Liver (tissue), 3 donors: ENCODE results near the gene ANO10.
A peak's percentile ranks its signal among the peaks of the same experiment; 100 is the strongest.

ENCODE experiments used
- EGR1 ChIP-seq, 2 donors: IDR thresholded peaks; 2 replicates each; pipeline ENCODE4 v1.6.1; 2016 to 2018; ENCODE audit warnings: antibody characterized with exemption in 2 of 2, low read depth in 2 of 2
- GABPA ChIP-seq, 2 donors: IDR thresholded peaks in 1 of 2; conservative IDR thresholded peaks in 1 of 2; 2 replicates each; pipeline ENCODE4 v1.6.1; 2016; ENCODE audit warnings: antibody characterized with exemption in 2 of 2, mild to moderate bottlenecking in 1 of 2, moderate library complexity in 1 of 2
- HNF4A ChIP-seq, 2 donors: conservative IDR thresholded peaks; 2 replicates each; pipeline ENCODE4 v1.6.1; 2016; ENCODE audit warnings: antibody characterized with exemption in 2 of 2, mild to moderate bottlenecking in 2 of 2
- HNF4G ChIP-seq: IDR thresholded peaks from 2 replicates; pipeline ENCODE4 v1.6.1; 2016; ENCODE audit warnings: antibody characterized with exemption
- JUND ChIP-seq, 2 donors: IDR thresholded peaks; 2 replicates each; pipeline ENCODE4 v1.6.1; 2016; ENCODE audit warnings: antibody characterized with exemption in 2 of 2
- RAD21 ChIP-seq, 2 donors: IDR thresholded peaks; 2 replicates each; pipeline ENCODE4 v1.6.1; 2016; ENCODE audit warnings: antibody characterized with exemption in 2 of 2, mild to moderate bottlenecking in 2 of 2
- RXRA ChIP-seq, 2 donors: IDR thresholded peaks; 2 replicates each; pipeline ENCODE4 v1.6.1; 2017 to 2018; ENCODE audit warnings: antibody characterized with exemption in 2 of 2, mild to moderate bottlenecking in 1 of 2
- SP1 ChIP-seq: IDR thresholded peaks from 2 replicates; pipeline ENCODE4 v1.6.1; 2018; ENCODE audit warnings: antibody characterized with exemption, mild to moderate bottlenecking
- TAF1 ChIP-seq: conservative IDR thresholded peaks from 2 replicates; pipeline ENCODE4 v1.6.1; 2016; ENCODE audit warnings: antibody characterized with exemption, mild to moderate bottlenecking
- YY1 ChIP-seq: IDR thresholded peaks from 2 replicates; pipeline ENCODE4 v1.6.1; 2016; ENCODE audit warnings: antibody characterized with exemption, mild to moderate bottlenecking
- TF ChIP-seq, protein P1 (sequence below): fragments of 150-350 bp; IDR thresholded peaks from 2 replicates; pipeline ENCODE4 v1.5.1; 2017; ENCODE audit warnings: improper control_type of control experiment, low read depth, low read length; ENCODE audit not compliant: missing input control
- TF ChIP-seq, protein P2 (sequence below): IDR thresholded peaks from 2 replicates; pipeline ENCODE4 v1.6.1; 2016; ENCODE audit warnings: antibody characterized with exemption, mild to moderate bottlenecking
- TF ChIP-seq, protein P3 (sequence below): IDR thresholded peaks from 2 replicates; pipeline ENCODE4 v1.6.1; 2016; ENCODE audit warnings: antibody characterized with exemption
- TF ChIP-seq, protein P4 (sequence below): IDR thresholded peaks from 2 replicates; pipeline ENCODE4 v1.6.1; 2016; ENCODE audit warnings: antibody characterized with exemption
- donor health status: healthy.
- donor health status: healthy.

DNA sequence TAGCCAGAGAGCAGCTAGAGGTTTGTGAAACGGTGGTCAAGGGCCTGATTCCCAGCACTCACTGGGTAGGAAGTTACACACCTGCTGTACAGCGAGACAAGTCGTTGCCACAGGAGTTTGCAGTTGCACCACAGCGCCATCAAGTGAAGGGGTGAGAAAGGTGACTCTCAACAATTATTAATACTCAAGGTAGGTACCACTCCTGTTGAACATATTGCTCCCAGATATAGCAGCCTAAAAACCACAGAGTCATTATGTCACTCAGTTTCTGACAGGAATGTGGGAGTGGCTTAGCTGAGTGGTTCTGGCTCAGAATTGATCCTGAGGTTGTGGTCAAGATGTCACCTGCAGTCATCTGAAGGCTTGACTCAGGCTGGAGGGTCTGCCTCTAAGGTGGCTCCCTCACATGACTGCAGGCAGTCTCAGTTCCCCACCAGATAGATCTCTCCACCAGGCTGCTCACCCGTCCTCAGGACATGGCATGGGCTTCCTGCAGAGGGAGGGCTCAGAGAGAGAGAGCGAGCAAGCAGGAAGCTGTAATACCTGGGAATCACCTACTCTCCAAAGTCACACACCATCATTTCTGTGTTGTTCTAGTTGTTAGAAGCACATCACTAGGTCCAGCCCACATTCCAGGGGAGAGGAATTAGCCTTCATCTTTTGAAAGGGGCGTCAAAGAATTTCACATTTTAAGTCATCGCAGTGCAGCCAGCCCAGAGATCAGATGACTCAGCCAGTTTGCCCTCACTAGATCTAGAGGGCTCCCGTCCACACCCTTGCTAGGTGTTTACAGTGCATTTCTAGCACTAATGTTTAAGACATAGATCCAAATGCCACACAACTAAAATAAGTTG is 17.0 kb upstream of the ANO10 start:
- TF ChIP-seq YY1 (no peak), HNF4G (no peak), HNF4A (conservative IDR thresholded peaks at IDR 0.05) (no peak), SP1 (no peak), JUND (IDR thresholded peaks at IDR 0.05) (no peak), RXRA (IDR thresholded peaks at IDR 0.05) (no peak), TAF1 (no peak), GABPA (IDR thresholded peaks at IDR 0.05 in 1 of 2, conservative IDR thresholded peaks at IDR 0.05 in 1 of 2) (no peak), EGR1 (IDR thresholded peaks at IDR 0.05; ENCODE audit: low read depth in 2 of 2) (no peak), RAD21 (IDR thresholded peaks at IDR 0.05) (peak in 1 of 2 donors; percentile 22)
- TF ChIP-seq, protein P1, sequence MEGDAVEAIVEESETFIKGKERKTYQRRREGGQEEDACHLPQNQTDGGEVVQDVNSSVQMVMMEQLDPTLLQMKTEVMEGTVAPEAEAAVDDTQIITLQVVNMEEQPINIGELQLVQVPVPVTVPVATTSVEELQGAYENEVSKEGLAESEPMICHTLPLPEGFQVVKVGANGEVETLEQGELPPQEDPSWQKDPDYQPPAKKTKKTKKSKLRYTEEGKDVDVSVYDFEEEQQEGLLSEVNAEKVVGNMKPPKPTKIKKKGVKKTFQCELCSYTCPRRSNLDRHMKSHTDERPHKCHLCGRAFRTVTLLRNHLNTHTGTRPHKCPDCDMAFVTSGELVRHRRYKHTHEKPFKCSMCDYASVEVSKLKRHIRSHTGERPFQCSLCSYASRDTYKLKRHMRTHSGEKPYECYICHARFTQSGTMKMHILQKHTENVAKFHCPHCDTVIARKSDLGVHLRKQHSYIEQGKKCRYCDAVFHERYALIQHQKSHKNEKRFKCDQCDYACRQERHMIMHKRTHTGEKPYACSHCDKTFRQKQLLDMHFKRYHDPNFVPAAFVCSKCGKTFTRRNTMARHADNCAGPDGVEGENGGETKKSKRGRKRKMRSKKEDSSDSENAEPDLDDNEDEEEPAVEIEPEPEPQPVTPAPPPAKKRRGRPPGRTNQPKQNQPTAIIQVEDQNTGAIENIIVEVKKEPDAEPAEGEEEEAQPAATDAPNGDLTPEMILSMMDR, result no peak
- TF ChIP-seq, protein P2, sequence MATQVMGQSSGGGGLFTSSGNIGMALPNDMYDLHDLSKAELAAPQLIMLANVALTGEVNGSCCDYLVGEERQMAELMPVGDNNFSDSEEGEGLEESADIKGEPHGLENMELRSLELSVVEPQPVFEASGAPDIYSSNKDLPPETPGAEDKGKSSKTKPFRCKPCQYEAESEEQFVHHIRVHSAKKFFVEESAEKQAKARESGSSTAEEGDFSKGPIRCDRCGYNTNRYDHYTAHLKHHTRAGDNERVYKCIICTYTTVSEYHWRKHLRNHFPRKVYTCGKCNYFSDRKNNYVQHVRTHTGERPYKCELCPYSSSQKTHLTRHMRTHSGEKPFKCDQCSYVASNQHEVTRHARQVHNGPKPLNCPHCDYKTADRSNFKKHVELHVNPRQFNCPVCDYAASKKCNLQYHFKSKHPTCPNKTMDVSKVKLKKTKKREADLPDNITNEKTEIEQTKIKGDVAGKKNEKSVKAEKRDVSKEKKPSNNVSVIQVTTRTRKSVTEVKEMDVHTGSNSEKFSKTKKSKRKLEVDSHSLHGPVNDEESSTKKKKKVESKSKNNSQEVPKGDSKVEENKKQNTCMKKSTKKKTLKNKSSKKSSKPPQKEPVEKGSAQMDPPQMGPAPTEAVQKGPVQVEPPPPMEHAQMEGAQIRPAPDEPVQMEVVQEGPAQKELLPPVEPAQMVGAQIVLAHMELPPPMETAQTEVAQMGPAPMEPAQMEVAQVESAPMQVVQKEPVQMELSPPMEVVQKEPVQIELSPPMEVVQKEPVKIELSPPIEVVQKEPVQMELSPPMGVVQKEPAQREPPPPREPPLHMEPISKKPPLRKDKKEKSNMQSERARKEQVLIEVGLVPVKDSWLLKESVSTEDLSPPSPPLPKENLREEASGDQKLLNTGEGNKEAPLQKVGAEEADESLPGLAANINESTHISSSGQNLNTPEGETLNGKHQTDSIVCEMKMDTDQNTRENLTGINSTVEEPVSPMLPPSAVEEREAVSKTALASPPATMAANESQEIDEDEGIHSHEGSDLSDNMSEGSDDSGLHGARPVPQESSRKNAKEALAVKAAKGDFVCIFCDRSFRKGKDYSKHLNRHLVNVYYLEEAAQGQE, result no peak
- TF ChIP-seq, protein P3, sequence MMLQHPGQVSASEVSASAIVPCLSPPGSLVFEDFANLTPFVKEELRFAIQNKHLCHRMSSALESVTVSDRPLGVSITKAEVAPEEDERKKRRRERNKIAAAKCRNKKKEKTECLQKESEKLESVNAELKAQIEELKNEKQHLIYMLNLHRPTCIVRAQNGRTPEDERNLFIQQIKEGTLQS, result no peak
- TF ChIP-seq, protein P4, sequence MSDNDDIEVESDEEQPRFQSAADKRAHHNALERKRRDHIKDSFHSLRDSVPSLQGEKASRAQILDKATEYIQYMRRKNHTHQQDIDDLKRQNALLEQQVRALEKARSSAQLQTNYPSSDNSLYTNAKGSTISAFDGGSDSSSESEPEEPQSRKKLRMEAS, result no peak
